Stimulated activated CD4-positive, alpha-beta T cell treated with anti-CD3 and anti-CD28 coated beads, Interleukin-1b, Interleukin-23, amount 100 ng/mL, for 48 hours (primary cell): Measurements from ENCODE around the gene ATXN10.

ENCODE experiments used
- DNase-seq: peaks from one replicate; pipeline ENCODE4 v3.0.0-alpha.2; 2020

The ATXN10 gene

DNA sequence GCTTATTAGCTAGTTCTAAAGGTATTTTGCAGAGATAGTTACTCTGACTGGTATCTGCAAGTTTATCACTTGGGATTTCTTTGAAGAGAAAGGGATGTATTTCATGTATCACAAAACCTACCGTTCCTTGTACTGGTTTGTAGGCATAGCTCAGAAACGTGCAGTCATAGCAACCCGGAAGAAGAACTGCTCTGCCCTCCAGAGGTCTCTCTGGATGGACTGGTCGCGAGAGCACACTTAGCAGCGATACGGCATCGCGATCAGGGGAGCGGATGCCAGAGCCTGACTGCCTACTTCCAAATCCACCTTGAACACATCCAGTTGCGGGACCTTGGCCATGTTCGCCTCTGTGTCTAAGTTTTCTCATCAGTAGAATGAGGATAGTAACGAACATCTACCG is 162.0 kb downstream of the ATXN10 start:
- DNase-seq: no peak

DNA sequence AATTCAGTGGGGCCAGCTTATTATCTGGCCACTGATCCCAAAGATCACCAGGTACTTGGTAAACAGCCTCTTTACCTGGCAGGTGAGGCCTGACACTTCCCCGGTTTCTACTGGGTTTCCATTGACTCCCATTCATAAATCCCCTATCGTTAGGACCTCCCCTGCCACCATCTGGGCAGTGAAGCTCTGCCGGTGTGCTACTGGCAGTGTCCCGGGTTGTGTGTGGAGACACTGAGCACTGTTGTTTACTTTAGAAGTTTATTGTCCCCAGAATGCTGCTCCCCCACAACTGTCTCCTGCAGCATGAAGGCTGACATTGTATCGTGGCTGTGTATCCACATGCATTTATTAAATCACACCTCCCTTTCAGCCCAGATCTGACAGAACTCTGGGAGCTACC is 162.6 kb downstream of the ATXN10 start:
- no peak for DNase-seq

DNA sequence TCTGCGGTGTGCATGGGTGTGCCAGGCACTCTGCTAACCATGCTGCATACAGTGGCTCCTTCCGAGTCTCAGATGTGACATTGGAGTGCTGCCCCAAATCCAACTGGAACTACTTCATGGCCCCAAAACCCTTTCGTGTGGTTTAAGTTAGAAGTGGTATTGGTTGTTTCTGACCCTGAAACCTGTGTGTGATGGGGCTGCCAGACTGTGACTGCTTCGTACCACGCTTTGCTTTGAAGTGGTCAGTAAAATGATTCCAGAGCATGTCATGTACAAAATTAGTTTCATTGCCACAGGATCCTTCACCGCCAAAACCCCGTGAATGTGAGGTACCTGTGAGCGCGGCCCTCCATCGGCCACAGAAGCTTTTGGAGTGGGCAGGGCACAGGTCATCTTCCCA is 163.2 kb downstream of the ATXN10 start:
- no peak for DNase-seq

DNA sequence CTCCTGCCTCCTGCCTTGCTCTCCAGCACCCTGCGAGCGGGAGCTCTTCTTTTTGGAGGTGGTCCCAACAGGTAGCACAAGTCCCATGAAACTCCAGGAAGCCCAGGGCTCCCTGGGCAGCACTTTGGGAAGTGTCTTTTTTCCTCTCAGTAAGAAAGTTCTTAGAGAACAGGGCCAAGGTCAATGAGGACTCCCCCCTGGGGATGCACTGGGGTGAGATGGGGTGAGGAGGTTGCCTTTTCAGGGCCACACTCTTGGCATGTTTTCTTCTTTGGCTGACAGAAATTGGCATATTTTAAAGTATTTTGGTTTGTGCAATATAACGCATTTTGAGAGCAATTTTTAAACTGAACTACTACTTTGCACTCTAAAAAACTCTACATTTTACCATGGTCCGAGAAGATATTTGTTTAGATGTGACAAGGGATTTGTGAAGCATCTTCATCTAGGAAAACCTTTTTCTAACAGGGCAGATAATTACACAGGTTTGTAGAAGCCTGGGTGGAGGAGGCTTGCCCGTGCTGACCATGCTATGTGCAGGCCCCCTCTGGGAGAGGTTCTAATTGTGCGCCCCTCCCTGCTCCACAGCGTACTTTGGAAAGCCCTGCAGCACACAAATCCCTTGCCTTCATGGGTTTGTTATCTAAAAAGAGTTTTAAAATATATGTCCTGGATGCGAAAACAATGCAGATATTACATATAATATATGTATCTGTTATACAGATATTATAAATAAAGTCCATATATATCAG is 165.0 kb downstream of the ATXN10 start:
- no peak for DNase-seq

DNA sequence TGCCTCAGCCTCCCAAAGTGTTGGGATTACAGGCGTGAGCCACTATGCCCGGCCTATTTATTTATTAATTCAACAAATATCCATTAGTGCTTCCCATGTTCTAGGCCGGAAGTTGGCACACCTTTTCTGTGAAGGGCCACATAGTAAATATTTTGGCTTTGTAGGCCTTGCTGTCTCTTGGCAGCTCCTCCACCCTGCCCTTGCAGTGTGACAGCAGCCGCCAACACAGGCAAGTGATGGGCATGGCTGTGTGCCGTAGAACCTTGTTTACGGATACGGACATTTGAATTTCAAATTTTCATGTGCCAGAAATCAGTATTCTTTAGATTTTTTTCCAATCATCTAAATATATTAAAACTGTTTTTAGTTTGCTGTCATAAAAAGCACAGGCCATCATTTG is 165.9 kb downstream of the ATXN10 start:
- no peak for DNase-seq

DNA sequence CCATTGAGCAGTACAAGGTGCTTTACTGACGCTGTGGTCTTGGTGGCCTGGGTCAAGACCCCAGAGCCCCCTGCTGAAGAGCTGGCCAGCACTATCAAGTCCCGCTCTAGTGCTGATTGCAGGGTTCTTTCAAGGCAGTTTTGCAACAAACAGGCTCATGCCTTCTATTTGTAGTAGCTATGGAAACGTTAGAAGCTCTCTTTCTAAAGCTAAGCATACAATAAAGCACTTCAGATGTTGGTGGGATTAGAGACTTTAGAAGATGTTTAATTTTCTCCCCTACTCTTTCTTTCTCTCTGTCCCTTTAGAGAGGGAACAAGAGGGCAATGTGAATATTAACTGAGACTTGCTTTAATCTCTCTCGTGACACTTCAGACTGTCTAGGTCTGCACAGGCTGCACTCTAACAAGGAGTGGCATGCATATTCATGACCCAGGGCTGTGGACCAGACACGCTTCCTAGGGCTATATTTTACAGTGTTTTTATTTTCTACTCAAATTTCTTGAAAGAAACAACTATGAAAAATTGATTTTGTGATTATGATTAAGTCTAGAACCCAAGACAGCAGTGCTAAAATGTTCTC is 166.8 kb downstream of the ATXN10 start:
- DNase-seq: no peak

DNA sequence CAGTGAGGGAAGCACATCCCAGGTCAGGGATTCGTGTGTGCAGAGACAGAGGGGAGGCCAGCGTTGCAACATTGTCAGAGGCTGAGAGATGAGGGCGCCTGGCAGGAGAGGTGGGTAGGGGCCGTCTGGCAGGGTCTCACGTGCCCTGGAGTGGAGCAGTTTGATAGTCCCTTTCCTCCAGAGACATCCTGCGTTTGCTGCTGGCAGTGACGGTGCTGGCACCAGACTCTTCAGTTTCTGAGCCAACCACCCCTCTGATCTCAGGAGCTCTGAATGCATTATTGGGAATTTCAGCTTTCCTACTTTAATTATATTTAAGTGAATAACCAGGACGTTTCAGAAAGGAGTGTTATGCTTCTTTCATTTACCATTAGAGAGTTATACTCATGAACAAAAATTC is 168.8 kb downstream of the ATXN10 start:
- DNase-seq: no peak

DNA sequence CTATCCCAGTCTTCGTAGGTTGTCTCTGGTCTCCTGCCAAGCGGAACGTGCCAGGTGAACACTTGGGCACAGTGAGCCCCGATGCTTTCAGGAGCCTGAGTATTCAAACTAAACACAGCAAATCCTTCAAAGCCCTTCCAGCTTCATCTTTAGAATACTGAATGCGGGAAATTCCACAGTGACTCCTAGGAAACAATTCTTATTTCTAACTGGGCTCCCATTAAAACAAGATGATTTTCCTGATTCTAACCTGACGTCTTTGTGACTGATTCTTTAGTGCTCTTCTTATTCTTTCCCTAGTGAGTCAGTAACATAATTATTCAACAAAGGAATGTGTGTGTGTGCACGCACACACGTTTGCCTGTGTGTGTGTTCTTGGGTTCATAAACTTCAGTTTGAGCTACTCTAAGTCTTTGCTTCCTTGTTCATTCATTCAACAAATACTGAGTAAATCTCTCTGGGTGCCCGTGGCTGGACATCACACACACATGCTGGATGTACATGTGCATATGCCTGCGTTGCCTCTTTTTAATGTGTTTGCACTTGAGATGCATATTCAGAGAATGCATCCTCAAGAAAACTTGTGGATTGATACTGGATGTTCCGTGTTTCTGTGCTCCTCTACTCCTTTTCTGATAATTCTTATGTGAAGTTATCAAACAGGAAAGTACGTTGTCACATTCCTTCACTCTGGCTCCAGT is 170.8 kb downstream of the ATXN10 start:
- no peak for DNase-seq

DNA sequence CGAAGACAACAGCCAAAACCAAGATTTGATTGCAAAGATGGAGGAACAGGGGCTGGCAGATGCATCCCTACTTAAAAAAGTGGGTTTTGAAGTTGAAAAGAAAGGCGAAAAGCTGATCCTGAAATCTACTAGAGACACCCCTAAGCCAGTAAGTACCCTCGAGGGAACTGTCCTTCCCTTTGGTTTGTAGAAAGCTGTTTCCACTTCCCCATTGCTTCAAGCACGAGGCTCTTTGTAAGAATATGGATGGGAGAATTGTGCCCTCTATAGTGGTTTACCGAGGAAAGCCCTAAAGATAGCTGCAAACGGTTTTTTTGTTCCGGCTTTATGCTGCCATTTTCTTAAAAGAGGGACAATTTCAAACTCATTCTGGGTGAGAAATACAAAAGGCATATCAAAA is 171.4 kb downstream of the ATXN10 start:
- DNase-seq: no peak

DNA sequence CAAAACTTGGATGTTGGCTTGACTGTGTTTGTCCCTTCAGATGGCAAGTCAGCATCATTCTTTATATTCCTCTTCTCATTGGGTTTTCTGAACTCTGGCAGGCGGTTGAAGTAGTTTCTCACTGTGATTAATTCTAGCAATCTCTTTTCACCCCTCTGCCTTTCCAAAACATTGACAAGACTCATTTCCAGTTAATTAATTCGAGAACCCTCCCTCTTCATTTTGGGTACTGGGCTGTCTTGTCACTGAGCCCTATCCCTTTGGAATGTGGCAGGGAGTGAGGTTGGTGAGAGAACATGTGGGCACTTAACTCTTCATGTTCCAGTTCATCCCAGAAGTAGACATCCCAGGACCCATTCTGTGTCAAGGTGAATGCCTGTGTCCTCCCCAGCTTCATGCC is 172.4 kb downstream of the ATXN10 start:
- DNase-seq: no peak

DNA sequence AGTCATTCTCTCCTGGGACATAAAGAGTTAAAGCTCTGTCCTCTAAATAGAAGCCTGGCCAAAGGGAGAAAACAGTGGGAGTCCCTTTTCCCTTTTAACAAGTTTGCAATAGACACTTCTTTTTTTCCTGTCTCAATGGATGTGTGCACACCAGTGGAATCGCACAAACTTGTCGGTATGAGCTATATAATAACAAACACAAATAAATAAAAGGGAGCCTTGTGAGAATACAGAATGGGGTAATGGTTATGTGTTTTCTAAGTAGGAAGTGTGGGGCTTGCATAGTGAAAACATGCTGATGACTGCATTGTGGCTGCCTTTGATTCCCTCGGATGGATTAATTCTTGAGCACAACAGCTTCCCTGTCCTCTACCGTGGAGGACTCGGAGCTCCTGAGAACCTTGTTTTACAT is 173.4 kb downstream of the ATXN10 start:
- no peak for DNase-seq

DNA sequence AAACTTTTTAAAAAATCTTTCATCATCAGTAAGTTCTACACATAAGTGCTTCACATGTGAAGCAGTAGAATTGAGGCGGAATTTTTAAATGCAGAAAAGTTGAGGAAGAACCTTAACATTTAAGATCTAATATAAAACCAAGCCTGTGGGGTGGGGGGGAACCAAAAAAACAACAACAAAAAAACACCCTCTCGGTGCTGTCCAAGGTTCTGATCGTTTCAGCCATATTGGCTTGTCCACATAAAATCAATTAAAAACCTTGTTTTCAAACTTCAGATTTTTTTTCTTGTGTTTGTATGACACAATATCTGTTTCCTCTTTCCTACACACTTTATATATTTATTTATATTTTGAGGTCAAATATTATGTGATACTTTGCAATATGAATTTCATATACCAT is 175.3 kb downstream of the ATXN10 start:
- DNase-seq: no peak

DNA sequence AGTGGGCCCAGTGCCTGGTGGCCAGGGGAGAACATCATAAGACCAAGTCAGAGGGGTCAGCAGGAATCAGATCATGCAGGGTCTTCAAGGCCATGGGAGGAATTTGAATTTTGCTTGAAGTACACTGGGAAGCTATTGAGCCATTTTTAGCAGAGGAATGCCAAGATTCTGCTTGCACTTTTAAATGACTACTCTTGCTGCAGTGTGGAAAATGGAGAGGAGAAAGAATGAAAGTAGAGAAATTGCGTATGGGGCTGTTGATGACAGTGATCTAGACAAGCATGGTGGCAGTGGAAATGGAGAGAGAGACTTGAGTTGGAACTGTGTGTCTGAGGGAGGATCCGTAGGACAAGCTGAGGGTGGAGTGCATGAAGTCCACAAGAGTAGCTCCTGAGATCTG is 177.3 kb downstream of the ATXN10 start:
- no peak for DNase-seq

DNA sequence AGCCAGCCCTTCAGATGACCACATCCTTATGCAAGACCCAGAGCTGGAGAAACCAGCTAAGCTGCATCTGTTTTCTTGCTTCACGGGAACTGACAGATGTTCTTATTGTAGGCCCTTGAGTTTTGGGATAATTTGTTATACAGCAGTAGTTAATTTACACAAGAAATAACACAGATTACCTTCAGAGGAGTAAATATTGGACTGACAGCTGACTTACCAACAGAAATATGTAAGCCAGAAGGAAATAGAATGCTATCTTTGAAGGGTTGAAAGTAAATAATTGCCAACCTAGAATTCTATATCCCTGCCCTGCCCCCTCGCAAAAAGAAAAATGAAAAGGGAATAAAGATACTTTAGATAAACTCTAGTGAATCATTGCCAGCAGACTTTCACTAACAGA is 181.2 kb downstream of the ATXN10 start:
- DNase-seq: no peak

DNA sequence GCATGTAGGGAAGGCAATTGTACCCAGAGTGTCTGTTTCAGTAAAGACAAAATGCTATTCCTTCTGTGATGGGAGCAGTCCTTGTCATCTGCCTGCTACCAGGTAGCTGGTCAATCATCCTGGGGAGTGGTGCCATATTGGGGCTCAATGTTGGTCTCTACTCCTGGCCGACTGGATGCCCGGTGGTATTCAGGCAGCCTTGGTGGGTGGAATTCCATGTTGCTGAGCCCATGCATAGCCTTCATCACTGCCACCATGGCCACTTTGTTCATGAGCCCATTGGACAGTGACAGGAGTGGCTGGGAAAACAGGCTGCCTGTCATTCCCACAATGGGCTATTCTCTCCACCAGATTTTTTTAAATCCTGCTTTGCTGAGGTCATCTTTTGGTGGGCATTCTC is 184.3 kb downstream of the ATXN10 start:
- no peak for DNase-seq

DNA sequence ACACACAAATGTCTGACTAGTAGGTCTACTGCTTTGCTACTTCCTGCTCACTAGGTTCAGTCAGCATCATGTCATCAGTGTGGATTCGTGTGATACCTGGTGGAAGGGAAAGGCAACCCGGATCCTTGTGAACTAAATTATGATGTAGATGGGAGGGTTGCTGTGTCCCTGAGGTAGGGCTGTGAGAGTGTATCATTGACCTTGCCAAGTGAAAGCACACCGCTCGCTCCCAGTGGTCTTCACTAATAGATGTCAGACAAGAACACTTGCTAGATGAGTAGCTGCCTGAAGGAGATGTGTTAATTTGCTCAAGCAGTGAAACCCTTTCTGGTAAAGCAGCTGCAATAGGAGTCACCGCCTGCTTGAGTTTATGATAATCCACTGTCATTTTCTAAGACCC is 185.9 kb downstream of the ATXN10 start:
- no peak for DNase-seq

DNA sequence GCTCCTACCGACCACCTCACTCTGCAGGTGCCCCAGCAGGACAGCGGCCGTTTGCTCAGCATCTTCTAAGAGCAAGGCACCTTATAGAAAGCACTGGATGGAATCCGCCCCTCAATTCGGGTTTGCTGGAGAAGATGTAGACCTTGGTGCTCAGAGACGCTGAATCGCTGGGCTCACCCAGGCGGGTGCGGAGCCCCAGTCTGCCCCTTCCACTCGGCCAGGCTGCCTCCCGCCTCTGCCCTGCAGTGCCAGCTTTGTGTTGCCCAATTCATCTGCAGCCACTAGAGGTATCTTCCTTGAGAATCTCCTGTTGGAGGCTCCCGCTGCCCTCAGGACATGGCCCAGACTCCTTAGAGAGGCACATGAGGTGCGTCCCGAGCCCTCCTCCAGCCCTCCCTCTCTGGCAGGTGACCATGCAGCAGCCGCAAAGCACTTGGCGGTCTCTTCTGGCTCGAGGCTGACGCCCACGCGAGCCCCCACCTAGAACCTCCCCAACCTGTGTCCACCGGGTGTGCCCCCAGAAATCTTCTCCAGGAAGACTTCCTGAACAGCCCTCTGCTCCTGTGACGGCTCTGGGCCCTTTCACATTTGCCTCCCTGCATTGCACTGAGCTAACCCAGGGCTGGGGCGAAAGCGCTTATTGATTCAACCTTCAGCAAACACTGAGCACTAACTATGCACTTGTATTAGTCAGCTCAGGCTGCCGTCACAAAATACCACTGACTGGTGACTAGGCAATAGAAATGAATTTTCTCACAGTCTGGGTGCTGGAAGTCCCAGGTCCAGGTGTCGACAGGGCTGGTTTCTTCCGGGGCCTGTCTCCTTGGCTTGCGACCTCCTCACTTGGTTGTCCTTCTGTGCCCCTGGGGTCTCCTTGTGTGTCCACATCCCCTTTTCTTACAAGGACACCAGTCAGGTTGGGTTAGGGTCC is 187.9 kb downstream of the ATXN10 start:
- DNase-seq: no peak

DNA sequence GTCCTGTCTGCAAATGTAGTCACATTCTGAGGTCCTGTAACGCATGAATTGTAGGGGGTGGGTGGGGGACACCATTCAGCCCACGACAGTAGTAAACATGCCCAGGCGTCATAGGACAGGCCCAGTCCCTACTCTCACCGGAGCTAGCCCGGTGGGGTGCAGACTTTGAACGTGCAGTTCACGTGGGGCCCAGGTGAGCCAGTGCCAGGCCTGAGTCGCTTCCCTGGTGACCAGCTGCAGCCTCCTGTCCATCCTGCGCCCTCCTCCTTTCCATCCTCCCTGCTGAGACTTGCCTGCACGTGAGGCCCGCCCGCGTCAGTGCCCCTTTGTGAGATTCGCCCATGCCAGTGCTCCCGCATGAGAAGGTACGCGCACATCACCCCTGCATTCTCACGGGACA is 188.6 kb downstream of the ATXN10 start:
- DNase-seq: no peak

DNA sequence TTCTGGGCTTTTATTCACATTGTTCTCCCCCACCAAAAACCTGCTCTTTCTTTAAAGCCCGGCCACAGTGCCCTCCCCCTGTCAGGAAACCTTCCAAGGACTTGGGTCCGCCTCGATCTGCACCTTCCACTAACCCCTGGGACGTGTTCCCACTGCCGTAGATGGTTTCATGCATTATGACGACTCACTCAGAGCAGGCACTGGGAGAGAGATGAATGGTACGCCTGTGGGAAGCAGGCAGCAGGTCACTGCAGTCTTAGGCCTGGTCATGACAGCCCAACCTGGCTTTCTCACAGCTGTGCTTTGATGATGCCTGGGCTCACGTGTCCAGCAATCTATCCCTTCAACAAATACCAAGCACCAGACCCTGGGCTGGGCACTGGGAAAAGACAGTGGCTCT is 189.6 kb downstream of the ATXN10 start:
- DNase-seq: no peak

DNA sequence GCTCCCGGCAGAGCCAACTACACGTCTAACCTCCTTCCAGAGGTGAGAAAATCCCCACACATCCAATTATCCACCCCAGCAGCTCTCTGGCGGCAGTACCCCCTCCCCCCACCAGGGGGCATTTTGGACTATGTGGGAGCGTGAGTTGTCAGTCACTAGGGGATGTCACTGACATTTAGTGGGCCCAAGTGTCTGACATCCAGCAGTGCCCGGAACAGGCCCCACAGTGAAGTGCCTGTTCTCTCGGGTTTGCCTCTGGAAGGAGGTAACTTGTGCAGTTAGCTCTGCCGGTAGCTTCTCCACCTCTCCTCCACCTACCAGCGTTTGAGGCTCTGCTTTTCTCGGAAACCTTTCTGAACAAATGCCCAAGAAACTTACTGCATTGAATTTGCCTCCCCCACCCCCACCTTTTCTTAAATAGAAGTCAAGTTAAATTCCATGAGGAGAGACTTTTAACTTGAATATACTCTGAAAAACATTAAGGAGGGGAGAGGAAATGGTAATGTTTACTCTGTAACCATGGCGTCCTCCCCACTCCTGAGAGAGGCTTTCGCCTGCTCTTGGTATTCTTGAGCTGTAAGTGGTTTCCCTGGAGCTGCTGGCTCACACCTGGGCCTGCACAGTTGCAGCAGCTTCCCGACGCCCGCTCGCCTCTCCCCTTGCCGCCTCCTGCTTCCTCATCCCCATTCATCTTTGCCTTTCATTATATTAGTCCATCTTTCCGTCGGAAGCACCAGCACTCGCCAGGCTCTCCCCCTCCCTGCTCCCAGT is 192.5 kb downstream of the ATXN10 start:
- peak; percentile 72 for DNase-seq

DNA sequence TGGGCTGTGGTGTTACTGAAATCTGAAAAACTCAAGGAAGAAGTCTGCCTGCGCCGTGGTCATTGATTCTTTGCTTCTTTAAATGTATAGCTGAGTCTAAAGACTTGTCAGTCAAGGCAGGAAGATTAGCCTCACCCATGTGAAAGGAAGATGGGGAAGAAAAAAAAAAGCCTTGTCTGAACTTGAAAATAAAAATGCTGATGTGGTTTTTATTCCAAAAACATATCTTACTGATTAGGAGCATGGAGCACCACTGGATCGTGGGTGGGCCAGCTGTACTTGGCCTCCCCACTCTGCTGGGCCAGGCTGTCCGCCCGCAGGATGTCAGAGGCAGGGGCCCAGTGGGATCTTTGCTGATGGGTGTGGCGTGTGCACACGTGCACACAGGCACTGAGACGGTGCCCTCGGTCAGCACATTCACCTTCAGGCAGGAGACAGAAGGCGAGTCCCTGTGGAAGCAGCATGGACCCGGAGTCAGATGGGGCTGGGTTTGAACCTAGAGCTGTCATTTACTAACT is 193.4 kb downstream of the ATXN10 start:
- no peak for DNase-seq

DNA sequence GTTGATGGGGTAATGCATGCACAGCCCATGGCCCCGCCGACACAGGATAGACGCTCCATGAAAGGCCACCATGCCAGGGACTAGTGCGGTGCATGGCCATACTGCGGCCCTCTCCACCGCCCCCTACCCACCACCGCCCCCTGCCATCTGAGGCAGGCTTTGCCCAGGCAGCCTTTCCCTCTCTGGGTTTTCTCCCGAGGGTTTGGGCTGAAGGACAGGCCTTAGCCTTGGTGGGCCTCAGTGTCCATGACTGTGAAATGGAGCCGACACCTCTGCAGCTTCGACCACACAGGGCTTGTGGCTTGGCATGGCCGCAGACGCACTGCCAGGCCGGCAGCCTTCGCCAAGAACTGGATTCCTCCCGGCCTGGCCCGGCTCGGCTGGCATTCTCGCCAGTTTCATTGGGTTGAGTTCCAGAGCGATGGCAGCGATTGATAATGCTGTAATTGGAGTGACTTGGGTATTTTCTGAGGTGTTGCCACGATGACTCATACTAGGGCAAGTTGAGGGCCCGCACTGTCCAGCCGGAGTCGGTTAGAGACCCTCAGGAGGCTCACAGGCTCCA is 194.0 kb downstream of the ATXN10 start:
- DNase-seq: no peak
